CD4-positive, alpha-beta T cell treated with Interleukin-4 for 4 hours (primary cell): ENCODE measurements around the gene PROM1.

Experiments used
- DNase-seq: peaks from one replicate; pipeline ENCODE4 v3.0.0-alpha.2; 2020

The PROM1 gene

GRCh38 chr4:16056681-16057385 lies 27.0 kb downstream of the PROM1 start:
- DNase-seq: no peak

- no peak for DNase-seq
Measured at GRCh38 chr4:16055873-16056272, 27.9 kb downstream of the PROM1 start.

- no peak for DNase-seq
Measured at GRCh38 chr4:16055471-16055870, 28.4 kb downstream of the PROM1 start.

GRCh38 chr4:16052939-16053338 lies 30.9 kb downstream of the PROM1 start:
- DNase-seq: no peak

GRCh38 chr4:16051980-16052379 lies 31.8 kb downstream of the PROM1 start:
- no peak for DNase-seq

- no peak for DNase-seq
Measured at GRCh38 chr4:16051132-16051531, 32.7 kb downstream of the PROM1 start.

- no peak for DNase-seq
Measured at GRCh38 chr4:16050669-16051068, 33.2 kb downstream of the PROM1 start.

- DNase-seq: no peak
Measured at GRCh38 chr4:16048619-16049419, 35.0 kb downstream of the PROM1 start.

GRCh38 chr4:16045687-16046086 lies 38.1 kb downstream of the PROM1 start:
- DNase-seq: no peak

GRCh38 chr4:16043642-16044498 lies 40.0 kb downstream of the PROM1 start:
- DNase-seq: no peak

- no peak for DNase-seq
Measured at GRCh38 chr4:16039139-16039538, 44.7 kb downstream of the PROM1 start.

- no peak for DNase-seq
Measured at GRCh38 chr4:16037901-16038300, 45.9 kb downstream of the PROM1 start.

GRCh38 chr4:16035843-16036242 lies 48.0 kb downstream of the PROM1 start:
- DNase-seq: no peak

- DNase-seq: no peak
Measured at GRCh38 chr4:16034010-16034748, 49.6 kb downstream of the PROM1 start.

GRCh38 chr4:16032396-16032770 lies 51.4 kb downstream of the PROM1 start:
- DNase-seq: no peak

- DNase-seq: no peak
Measured at GRCh38 chr4:16031546-16032395, 52.1 kb downstream of the PROM1 start.

GRCh38 chr4:16029886-16030285 lies 53.9 kb downstream of the PROM1 start:
- DNase-seq: no peak

GRCh38 chr4:16029262-16029661 lies 54.6 kb downstream of the PROM1 start:
- no peak for DNase-seq

GRCh38 chr4:16027626-16028025 lies 56.2 kb downstream of the PROM1 start:
- DNase-seq: no peak

GRCh38 chr4:16027114-16027513 lies 56.7 kb downstream of the PROM1 start:
- DNase-seq: no peak

- DNase-seq: peak; percentile 65
Measured at GRCh38 chr4:16026160-16026761, 57.6 kb downstream of the PROM1 start.
